PFSK-1 (cell line): ENCODE measurements around the gene TMEM132D.

Experiments used
- POLR2AphosphoS5 ChIP-seq: IDR thresholded peaks from 2 replicates; pipeline ENCODE4 v1.6.1; 2012; ENCODE audit warnings: low read depth, mild to moderate bottlenecking, control low read depth, low read length, moderate library complexity
- SIN3A ChIP-seq: IDR thresholded peaks from 2 replicates; pipeline ENCODE4 v1.6.1; 2012; ENCODE audit warnings: mild to moderate bottlenecking, low read length, moderate library complexity, borderline replicate concordance; ENCODE audit not compliant: insufficient read depth
- TAF1 ChIP-seq: IDR thresholded peaks from 2 replicates; pipeline ENCODE4 v1.6.1; 2012; ENCODE audit warnings: low read length, control low read depth, borderline replicate concordance; ENCODE audit not compliant: insufficient read depth
- TF ChIP-seq, protein P1 (sequence below), 2 experiments: IDR thresholded peaks; 2 replicates each; pipeline versions ENCODE4 v1.6.1 to v1.8.0; 2011 to 2012; ENCODE audit warnings: low read depth in 2 of 2, low read length in 2 of 2, control low read depth in 1 of 2, inconsistent platforms in 1 of 2, mild to moderate bottlenecking in 1 of 2, moderate library complexity in 1 of 2; ENCODE audit not compliant: insufficient read depth in 1 of 2

DNA sequence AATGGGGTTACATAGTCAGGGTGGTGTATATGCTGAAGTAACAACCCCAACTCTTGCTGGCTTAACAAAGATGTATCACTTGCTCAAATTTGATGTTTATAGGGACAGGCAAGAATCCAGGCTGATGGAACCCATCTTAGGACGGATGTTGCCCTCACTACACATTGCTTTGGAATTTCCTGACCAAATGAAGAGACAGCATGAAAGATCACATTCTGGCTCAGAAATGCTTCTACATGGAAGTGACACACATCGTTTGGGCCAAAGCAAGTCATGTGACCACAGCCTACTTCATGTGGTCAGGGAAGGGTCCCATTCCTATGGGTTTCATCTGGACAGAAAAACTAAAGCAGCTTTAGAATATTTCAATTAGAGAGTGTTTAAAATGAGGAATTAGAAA lies 345.8 kb downstream of the TMEM132D start:
- no peak for TF ChIP-seq POLR2AphosphoS5
- TF ChIP-seq, protein P1, sequence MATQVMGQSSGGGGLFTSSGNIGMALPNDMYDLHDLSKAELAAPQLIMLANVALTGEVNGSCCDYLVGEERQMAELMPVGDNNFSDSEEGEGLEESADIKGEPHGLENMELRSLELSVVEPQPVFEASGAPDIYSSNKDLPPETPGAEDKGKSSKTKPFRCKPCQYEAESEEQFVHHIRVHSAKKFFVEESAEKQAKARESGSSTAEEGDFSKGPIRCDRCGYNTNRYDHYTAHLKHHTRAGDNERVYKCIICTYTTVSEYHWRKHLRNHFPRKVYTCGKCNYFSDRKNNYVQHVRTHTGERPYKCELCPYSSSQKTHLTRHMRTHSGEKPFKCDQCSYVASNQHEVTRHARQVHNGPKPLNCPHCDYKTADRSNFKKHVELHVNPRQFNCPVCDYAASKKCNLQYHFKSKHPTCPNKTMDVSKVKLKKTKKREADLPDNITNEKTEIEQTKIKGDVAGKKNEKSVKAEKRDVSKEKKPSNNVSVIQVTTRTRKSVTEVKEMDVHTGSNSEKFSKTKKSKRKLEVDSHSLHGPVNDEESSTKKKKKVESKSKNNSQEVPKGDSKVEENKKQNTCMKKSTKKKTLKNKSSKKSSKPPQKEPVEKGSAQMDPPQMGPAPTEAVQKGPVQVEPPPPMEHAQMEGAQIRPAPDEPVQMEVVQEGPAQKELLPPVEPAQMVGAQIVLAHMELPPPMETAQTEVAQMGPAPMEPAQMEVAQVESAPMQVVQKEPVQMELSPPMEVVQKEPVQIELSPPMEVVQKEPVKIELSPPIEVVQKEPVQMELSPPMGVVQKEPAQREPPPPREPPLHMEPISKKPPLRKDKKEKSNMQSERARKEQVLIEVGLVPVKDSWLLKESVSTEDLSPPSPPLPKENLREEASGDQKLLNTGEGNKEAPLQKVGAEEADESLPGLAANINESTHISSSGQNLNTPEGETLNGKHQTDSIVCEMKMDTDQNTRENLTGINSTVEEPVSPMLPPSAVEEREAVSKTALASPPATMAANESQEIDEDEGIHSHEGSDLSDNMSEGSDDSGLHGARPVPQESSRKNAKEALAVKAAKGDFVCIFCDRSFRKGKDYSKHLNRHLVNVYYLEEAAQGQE (IDR thresholded peaks at IDR 0.05; ENCODE audit: insufficient read depth in 1 of 2, low read depth in 2 of 2, low read length in 2 of 2) = no peak
- TF ChIP-seq SIN3A = no peak
- TF ChIP-seq TAF1 = no peak
